ENCODE results near the gene GINS3.

Gene GINS3

GRCh38 chr16:58425756-58426494 lies 33.7 kb downstream of the GINS3 start:
- no peak for DNase-seq (ENCODE audit: low spot score)

- DNase-seq (ENCODE audit: low spot score), result no peak
Measured at GRCh38 chr16:58426966-58427365, 34.7 kb downstream of the GINS3 start.

GRCh38 chr16:58428621-58429542 lies 36.6 kb downstream of the GINS3 start:
- no peak for DNase-seq (ENCODE audit: low spot score)

- DNase-seq (ENCODE audit: low spot score), result no peak
Measured at GRCh38 chr16:58430718-58431117, 38.4 kb downstream of the GINS3 start.

GRCh38 chr16:58433569-58433951 lies 41.3 kb downstream of the GINS3 start:
- DNase-seq (ENCODE audit: low spot score), result no peak

GRCh38 chr16:58435779-58436178 lies 43.5 kb downstream of the GINS3 start:
- no peak for DNase-seq (ENCODE audit: low spot score)

GRCh38 chr16:58440131-58440530 lies 47.9 kb downstream of the GINS3 start:
- DNase-seq (ENCODE audit: low spot score), result no peak

- no peak for DNase-seq (ENCODE audit: low spot score)
Measured at GRCh38 chr16:58442547-58442946, 50.3 kb downstream of the GINS3 start.

GRCh38 chr16:58443783-58444182 lies 51.5 kb downstream of the GINS3 start:
- DNase-seq (ENCODE audit: low spot score), result no peak

- no peak for DNase-seq (ENCODE audit: low spot score)
Measured at GRCh38 chr16:58444265-58444664, 52.0 kb downstream of the GINS3 start.

GRCh38 chr16:58448890-58449289 lies 56.6 kb downstream of the GINS3 start:
- DNase-seq (ENCODE audit: low spot score), result no peak

GRCh38 chr16:58449306-58449705 lies 57.0 kb downstream of the GINS3 start:
- DNase-seq (ENCODE audit: low spot score), result no peak

- DNase-seq (ENCODE audit: low spot score), result no peak
Measured at GRCh38 chr16:58449768-58450167, 57.5 kb downstream of the GINS3 start.

- no peak for DNase-seq (ENCODE audit: low spot score)
Measured at GRCh38 chr16:58450590-58450989, 58.3 kb downstream of the GINS3 start.

GRCh38 chr16:58451265-58451689 lies 59.0 kb downstream of the GINS3 start:
- no peak for DNase-seq (ENCODE audit: low spot score)

- no peak for DNase-seq (ENCODE audit: low spot score)
Measured at GRCh38 chr16:58451945-58452401, 59.7 kb downstream of the GINS3 start.

- no peak for DNase-seq (ENCODE audit: low spot score)
Measured at GRCh38 chr16:58452640-58453039, 60.4 kb downstream of the GINS3 start.

GRCh38 chr16:58454178-58454577 lies 61.9 kb downstream of the GINS3 start:
- DNase-seq (ENCODE audit: low spot score), result no peak

- DNase-seq (ENCODE audit: low spot score), result no peak
Measured at GRCh38 chr16:58454856-58455255, 62.6 kb downstream of the GINS3 start.

Measured in hepatic stellate cell (primary cell).